ENCODE measurements around the gene NEDD4L. TPM values are rescaled to one million over a fixed set of nuclear protein-coding genes. Genes with fewer than 3 reads are reported as not detected.

The NEDD4L gene
- total and polyA plus RNA-seq, 2 donors (not counting 1 experiment from before 2014, with no cell fraction given) = 10.3 to 25.7 TPM

DNA sequence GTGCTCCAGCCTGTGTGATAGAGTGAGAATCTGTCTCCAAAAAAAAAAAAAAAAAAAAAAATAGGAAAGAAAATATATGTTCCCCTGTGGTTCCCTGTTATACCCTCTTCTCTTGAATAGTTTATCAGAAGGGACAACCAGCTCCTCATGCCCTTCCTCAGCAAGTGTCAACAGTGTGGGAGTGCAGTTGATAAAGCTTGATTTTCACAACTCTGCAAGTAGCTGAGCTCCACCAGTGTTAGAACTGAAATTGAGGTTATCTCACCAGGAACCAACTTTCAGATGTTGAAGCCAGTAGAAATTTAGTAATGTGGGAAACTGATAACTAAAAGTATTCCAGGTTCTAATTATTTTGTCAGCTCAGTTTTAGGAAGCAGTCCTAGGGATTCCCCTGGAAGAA lies 25.1 kb downstream of the NEDD4L start:
- ChIA-PET CTCF (no interaction called here), POLR2A (interaction anchor here (0.6 kb wide), 2 partner anchors 66 to 448 kb away, joined by 5 to 7 read pairs; no protein-coding TSS in a partner anchor)

GRCh38 chr18:58069721-58070292 lies 25.8 kb downstream of the NEDD4L start:
- Histone ChIP-seq H4K20me1 (ENCODE audit: control insufficient read depth, insufficient read depth, low read length, poor library complexity, severe bottlenecking) (no peaks in the 10 kb centered on the region), H2AFZ (ENCODE audit: insufficient read depth, low read depth, low read length, poor library complexity, severe bottlenecking) (no peak overlapping the region), H3K4me2 (replicated peaks; ENCODE audit: low read depth, low read length, poor library complexity, severe bottlenecking) (no peak overlapping the region), H3K27me3 (replicated peaks in 1 of 4; ENCODE audit: control extremely low read depth in 1 of 4, control insufficient read depth in 3 of 4, insufficient read depth in 4 of 4, low read length in 3 of 4) (no peaks in the 10 kb centered on the region), H3K36me3 (replicated peaks in 1 of 2; ENCODE audit: control extremely low read depth in 1 of 2, control insufficient read depth in 1 of 2, extremely low read depth in 1 of 2, insufficient read depth in 2 of 2, low read length in 1 of 2) (no peaks in the 10 kb centered on the region), H3K79me2 (ENCODE audit: control insufficient read depth, insufficient read depth, low read length) (no peaks in the 10 kb centered on the region), H3K4me3 (ENCODE audit: control extremely low read depth in 1 of 5, extremely low read depth in 1 of 5, insufficient read depth in 1 of 5, low read depth in 2 of 5, low read length in 4 of 5) (no peak overlapping the region), H3K4me1 (ENCODE audit: control insufficient read depth in 2 of 2, insufficient read depth in 2 of 2, low read length in 2 of 2) (no peaks in the 10 kb centered on the region), H3K9ac (ENCODE audit: low read length) (no peak overlapping the region), H3K27ac (ENCODE audit: low read length in 2 of 2) (no peak overlapping the region), H3K9me3 (ENCODE audit: control extremely low read depth in 1 of 3, control insufficient read depth in 2 of 3, insufficient read depth in 1 of 3, low read length in 2 of 3) (no peaks in the 10 kb centered on the region)
- Mint-ChIP-seq H3K9me3 (ENCODE audit: insufficient read depth) (no peaks in the 10 kb centered on the region), H3K27ac (no peak overlapping the region), H3K27me3 (no peaks in the 10 kb centered on the region), H3K4me1 (peaks cover 2% of the 10 kb centered on the region), H3K4me3 (no peak overlapping the region)
- ChIA-PET POLR2A (no interaction called here), CTCF (no interaction called here)
- ATAC-seq (ENCODE audit: low read depth) = no peak
- TF ChIP-seq CTCF (IDR thresholded peaks at IDR 0.05) = no peak
- no peak for TF ChIP-seq EZH2 (IDR thresholded peaks at IDR 0.05; ENCODE audit: borderline replicate concordance, insufficient read depth, low read depth, low read length, poor library complexity, severe bottlenecking)
- no peak for DNase-seq
- intact Hi-C loops (cut with micrococcal nuclease) = no loop called here
- 90% methylated on average over 2 of the region's 3 CpGs for WGBS (ENCODE audit: insufficient coverage)

More for the DNA sequence above, 25.1 kb downstream of the NEDD4L start:
- DNase-seq (no peak), ATAC-seq (ENCODE audit: low read depth) (no peak)
- Histone ChIP-seq H3K4me2 (replicated peaks; ENCODE audit: low read depth, low read length, poor library complexity, severe bottlenecking) (no peak overlapping the region), H4K20me1 (ENCODE audit: control insufficient read depth, insufficient read depth, low read length, poor library complexity, severe bottlenecking) (no peaks in the 10 kb centered on the region), H3K79me2 (ENCODE audit: control insufficient read depth, insufficient read depth, low read length) (no peaks in the 10 kb centered on the region), H3K9ac (ENCODE audit: low read length) (no peak overlapping the region), H3K9me3 (ENCODE audit: control extremely low read depth in 1 of 3, control insufficient read depth in 2 of 3, insufficient read depth in 1 of 3, low read length in 2 of 3) (no peaks in the 10 kb centered on the region), H3K4me1 (ENCODE audit: control insufficient read depth in 2 of 2, insufficient read depth in 2 of 2, low read length in 2 of 2) (no peaks in the 10 kb centered on the region), H3K27me3 (replicated peaks in 1 of 4; ENCODE audit: control extremely low read depth in 1 of 4, control insufficient read depth in 3 of 4, insufficient read depth in 4 of 4, low read length in 3 of 4) (no peaks in the 10 kb centered on the region), H3K4me3 (ENCODE audit: control extremely low read depth in 1 of 5, extremely low read depth in 1 of 5, insufficient read depth in 1 of 5, low read depth in 2 of 5, low read length in 4 of 5) (no peak overlapping the region), H3K27ac (ENCODE audit: low read length in 2 of 2) (no peak overlapping the region), H3K36me3 (replicated peaks in 1 of 2; ENCODE audit: control extremely low read depth in 1 of 2, control insufficient read depth in 1 of 2, extremely low read depth in 1 of 2, insufficient read depth in 2 of 2, low read length in 1 of 2) (no peaks in the 10 kb centered on the region), H2AFZ (ENCODE audit: insufficient read depth, low read depth, low read length, poor library complexity, severe bottlenecking) (no peak overlapping the region)
- Mint-ChIP-seq H3K27ac (no peak overlapping the region), H3K4me3 (no peak overlapping the region), H3K27me3 (no peaks in the 10 kb centered on the region), H3K9me3 (ENCODE audit: insufficient read depth) (no peaks in the 10 kb centered on the region), H3K4me1 (peaks cover 4% of the 10 kb centered on the region)
- no peak for TF ChIP-seq CTCF (IDR thresholded peaks at IDR 0.05)
- TF ChIP-seq EZH2 (IDR thresholded peaks at IDR 0.05; ENCODE audit: borderline replicate concordance, insufficient read depth, low read depth, low read length, poor library complexity, severe bottlenecking) = no peak
- intact Hi-C loops (cut with micrococcal nuclease) = no loop called here

Data from B cell (primary cell).